K562 (cell line): ENCODE measurements around the gene SERF2. TPM values are rescaled to one million over a fixed set of nuclear protein-coding genes. Genes with fewer than 3 reads are reported as not detected.

ENCODE experiments used
- BCOR ChIP-seq: fragments of 450-650 bp; IDR thresholded peaks from 2 replicates; pipeline ENCODE4 v1.6.1; 2016
- CBX1 ChIP-seq: sonication (generic); IDR thresholded peaks from 2 replicates; pipeline ENCODE4 v1.6.1; 2016; ENCODE audit warnings: antibody characterized with exemption, low read depth, mild to moderate bottlenecking
- CHCHD3 ChIP-seq: fragments of 250-450 bp; sonication (Bioruptor Pico); IDR thresholded peaks from 2 replicates; pipeline ENCODE4 v2.1.2; 2022; ENCODE audit warnings: mild to moderate bottlenecking
- DIDO1 ChIP-seq: fragments of 450-650 bp; IDR thresholded peaks from 2 replicates; pipeline ENCODE4 v1.6.1; 2016; ENCODE audit warnings: low read depth, missing biosample characterization, missing genetic modification characterization
- FOXK1 ChIP-seq: sonication (generic); formaldehyde crosslinking; IDR thresholded peaks from 2 replicates; pipeline ENCODE4 v1.8.0; 2022; ENCODE audit warnings: missing genetic modification reagents, mild to moderate bottlenecking, borderline replicate concordance
- FOXK2 ChIP-seq, 2 experiments: fragments of 450-650 bp; IDR thresholded peaks in 1 of 2; conservative IDR thresholded peaks in 1 of 2; 2 replicates each; pipeline ENCODE4 v1.6.1; 2016; ENCODE audit warnings: low read depth in 2 of 2, mild to moderate bottlenecking in 1 of 2
- HDAC2 ChIP-seq: fragments of 450-650 bp; IDR thresholded peaks from 2 replicates; pipeline ENCODE4 v1.6.1; 2016; ENCODE audit warnings: mild to moderate bottlenecking
- HDAC3 ChIP-seq: fragments of 450-650 bp; IDR thresholded peaks from 2 replicates; pipeline ENCODE4 v1.6.1; 2018; ENCODE audit warnings: borderline replicate concordance, mild to moderate bottlenecking, moderate library complexity; ENCODE audit not compliant: partially characterized antibody
- HNRNPUL1 ChIP-seq: fragments of 200-400 bp; formaldehyde crosslinking; IDR thresholded peaks from 2 replicates; pipeline ENCODE4 v1.6.1; 2017; ENCODE audit warnings: low read length
- KAT8 ChIP-seq: fragments of 450-650 bp; IDR thresholded peaks from 2 replicates; pipeline ENCODE4 v1.6.1; 2016; ENCODE audit warnings: low read depth, mild to moderate bottlenecking
- LEF1 ChIP-seq: fragments of 450-650 bp; IDR thresholded peaks from 2 replicates; pipeline ENCODE4 v1.6.1; 2016; ENCODE audit warnings: mild to moderate bottlenecking
- MEIS2 ChIP-seq: fragments of 450-650 bp; IDR thresholded peaks from 2 replicates; pipeline ENCODE4 v1.6.1; 2014; ENCODE audit warnings: mild to moderate bottlenecking; ENCODE audit not compliant: partially characterized antibody
- MNT ChIP-seq, 2 experiments: fragments of 450-650 bp; conservative IDR thresholded peaks; 2 replicates each; pipeline ENCODE4 v1.6.1; 2017; ENCODE audit warnings: mild to moderate bottlenecking in 2 of 2, moderate library complexity in 2 of 2
- MTF1 ChIP-seq: fragments of 250-450 bp; sonication (Bioruptor Pico); IDR thresholded peaks from 2 replicates; pipeline ENCODE4 v1.9.0; 2021; ENCODE audit warnings: moderate library complexity, mild to moderate bottlenecking, inconsistent platforms, borderline replicate concordance
- PCBP1 ChIP-seq: fragments of 200-400 bp; formaldehyde crosslinking; IDR thresholded peaks from 2 replicates; pipeline ENCODE4 v1.6.1; 2018; ENCODE audit warnings: mild to moderate bottlenecking, low read depth, low read length; ENCODE audit not compliant: poor library complexity, severe bottlenecking
- RFX5 ChIP-seq: IDR thresholded peaks from 2 replicates; pipeline ENCODE4 v1.6.1; 2011; ENCODE audit warnings: low read depth, mild to moderate bottlenecking, improper control_type of control experiment, low read length
- SLC30A9 ChIP-seq: fragments of 250-450 bp; sonication (Bioruptor Pico); IDR thresholded peaks from 2 replicates; pipeline ENCODE4 v1.8.0; 2022; ENCODE audit warnings: mild to moderate bottlenecking, moderate library complexity
- SMARCA4 ChIP-seq: fragments of 450-650 bp; IDR thresholded peaks from 2 replicates; pipeline ENCODE4 v1.6.1; 2016
- SMARCE1 ChIP-seq: fragments of 450-650 bp; IDR thresholded peaks from 2 replicates; pipeline ENCODE4 v1.7.1; 2016; ENCODE audit warnings: mild to moderate bottlenecking
- TBP ChIP-seq: optimal IDR thresholded peaks from 2 replicates; pipeline ENCODE3; 2011; ENCODE audit warnings: low read depth, low read length, improper control_type of control experiment
- TSC22D4 ChIP-seq: fragments of 450-650 bp; IDR thresholded peaks from 2 replicates; pipeline ENCODE4 v1.6.1; 2016; ENCODE audit warnings: missing genetic modification characterization, missing biosample characterization, control low read depth
- WHSC1 ChIP-seq: IDR thresholded peaks from one replicate; pipeline ENCODE4 v1.6.1; 2012; ENCODE audit warnings: low read length, control low read depth, inconsistent platforms
- ZBTB7A ChIP-seq: IDR thresholded peaks from 2 replicates; pipeline ENCODE4 v1.6.1; 2011; ENCODE audit warnings: low read depth, mild to moderate bottlenecking, low read length, moderate library complexity, borderline replicate concordance; ENCODE audit not compliant: control insufficient read depth
- ZFP30 ChIP-seq: fragments of 250-450 bp; sonication (Bioruptor Pico); IDR thresholded peaks from 2 replicates; pipeline ENCODE4 v1.8.0; 2022; ENCODE audit warnings: moderate library complexity, mild to moderate bottlenecking, inconsistent platforms, borderline replicate concordance
- ZNF124 ChIP-seq: sonication (generic); formaldehyde crosslinking; IDR thresholded peaks from 2 replicates; pipeline ENCODE4 v1.8.1; 2022; ENCODE audit warnings: missing genetic modification reagents
- ZNF253 ChIP-seq: fragments of 250-450 bp; sonication (Bioruptor Pico); conservative IDR thresholded peaks from 2 replicates; pipeline ENCODE4 v1.6.1; 2021; ENCODE audit warnings: mild to moderate bottlenecking
- ZNF311 ChIP-seq: fragments of 250-450 bp; sonication (Bioruptor Pico); IDR thresholded peaks from 2 replicates; pipeline ENCODE4 v1.4.0; 2020; ENCODE audit warnings: mild to moderate bottlenecking, moderate library complexity
- ZNF551 ChIP-seq: fragments of 250-450 bp; sonication (Bioruptor Pico); IDR thresholded peaks from 2 replicates; pipeline ENCODE4 v1.5.0; 2021; ENCODE audit warnings: mild to moderate bottlenecking, moderate library complexity
- polyA plus RNA-seq, 8 experiments: library from polyadenylated mRNA; depleted of rRNA in 4 of 8; stranded (reverse) in 5 of 8; unstranded in 3 of 8; fragments of >200 nt; fragmentation: Nextera tagmentation in 2 of 8; fragmentation: Illumina TruSeq in 1 of 8; extraction: Ambion mirVana in 2 of 8; extraction: Trizol in 1 of 8; gene quantifications; 2 replicates each; pipeline versions ENCODE4 v1.2.1 to v1.2.3, GENCODE V29; 2011 to 2014; ENCODE audit warnings: inconsistent platforms in 1 of 8, missing spikeins in 1 of 8
- total RNA-seq, 7 experiments: library from RNA; depleted of rRNA in 6 of 7; stranded (reverse); fragments of >200 nt in 6 of 7; fragmentation: Illumina TruSeq in 2 of 7; extraction: Trizol in 2 of 7; gene quantifications; 2 replicates each; pipeline versions ENCODE4 v1.2.1 to v1.2.3, GENCODE V29; 2011 to 2021; ENCODE audit warnings: low replicate concordance in 1 of 7
- TF ChIP-seq, protein P1 (sequence below): sonication (generic); formaldehyde crosslinking; IDR thresholded peaks from 2 replicates; pipeline ENCODE4 v1.8.0; 2022; ENCODE audit warnings: mild to moderate bottlenecking, missing genetic modification reagents

Gene SERF2
- total and polyA plus RNA-seq, 9 of the 15 experiments (the other 6 are each of a cell fraction or from before 2014, with no cell fraction given): 497 to 3,360 (median 867) TPM

DNA sequence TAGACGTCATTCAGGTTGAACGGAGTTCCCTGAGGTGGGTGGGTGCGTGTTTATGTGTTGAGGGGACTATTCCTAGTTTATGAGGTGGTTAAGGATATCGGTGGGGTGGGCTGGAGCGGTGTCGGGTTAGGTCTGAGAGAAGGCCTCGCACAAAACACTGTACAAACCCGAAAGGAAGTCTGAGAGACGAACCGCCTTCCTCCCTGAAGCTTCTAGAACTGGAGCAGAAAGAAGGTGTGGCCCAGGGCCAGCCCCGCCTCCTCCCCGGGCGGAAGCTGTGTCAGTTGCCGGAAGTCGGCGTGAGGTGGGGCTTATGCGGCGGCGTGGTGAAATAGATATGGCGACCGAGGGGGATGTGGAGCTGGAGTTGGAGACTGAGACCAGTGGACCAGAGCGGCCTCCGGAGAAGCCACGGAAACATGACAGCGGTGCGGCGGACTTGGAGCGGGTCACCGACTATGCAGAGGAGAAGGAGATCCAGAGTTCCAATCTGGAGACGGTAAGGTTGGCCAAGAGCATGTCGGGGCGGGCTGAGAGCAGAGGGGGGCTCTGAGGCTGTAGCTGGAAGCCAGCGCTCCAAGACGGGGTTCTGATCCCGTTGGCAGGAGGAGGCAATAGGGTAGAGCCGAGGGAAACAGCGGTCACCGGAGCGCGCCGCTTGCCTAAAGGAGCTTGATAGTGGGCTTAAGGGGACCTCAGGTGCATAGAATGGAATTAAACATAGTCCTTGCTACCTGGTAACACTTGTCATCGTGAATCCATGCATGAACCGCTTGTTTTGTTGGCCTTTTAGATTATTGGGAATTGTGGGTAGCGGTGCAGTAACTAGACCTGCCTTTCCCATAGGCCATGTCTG lies 8.4 kb downstream of the SERF2 start, which contains the start of gene HYPK (continued):
- no peak for TF ChIP-seq HNRNPUL1
- TF ChIP-seq SMARCA4: no peak
- TF ChIP-seq HDAC2: peak; percentile 76; the same call in 1 of the 2 replicates
- no peak for TF ChIP-seq MTF1 (CRISPR knock-in tag)
- TF ChIP-seq ZBTB7A: no peak
- no peak for TF ChIP-seq HDAC3
- peak; percentile 85 to 92 for TF ChIP-seq FOXK2 (conservative IDR thresholded peaks at IDR 0.05 in 1 of 2, IDR thresholded peaks at IDR 0.05 in 1 of 2; ENCODE audit: low read depth in 2 of 2)
- TF ChIP-seq ZNF253 (CRISPR knock-in tag): no peak
- peak; percentile 48; the same call in 1 of the 2 replicates for TF ChIP-seq ZNF551 (CRISPR knock-in tag)
- no peak for TF ChIP-seq ZFP30 (CRISPR knock-in tag)
- no peak for TF ChIP-seq WHSC1
- TF ChIP-seq LEF1: no peak
- TF ChIP-seq ZNF311: no peak
- TF ChIP-seq, protein P1, sequence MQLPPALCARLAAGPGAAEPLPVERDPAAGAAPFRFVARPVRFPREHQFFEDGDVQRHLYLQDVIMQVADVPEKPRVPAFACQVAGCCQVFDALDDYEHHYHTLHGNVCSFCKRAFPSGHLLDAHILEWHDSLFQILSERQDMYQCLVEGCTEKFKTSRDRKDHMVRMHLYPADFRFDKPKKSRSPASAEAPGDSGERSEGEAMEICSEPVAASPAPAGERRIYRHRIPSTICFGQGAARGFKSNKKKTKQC (CRISPR knock-in tag): no peak
- TF ChIP-seq CHCHD3 (CRISPR knock-in tag): no peak
- TF ChIP-seq RFX5: no peak
- TF ChIP-seq ZNF124 (CRISPR knock-in tag): no peak
- TF ChIP-seq TSC22D4 (tag): no peak
- TF ChIP-seq CBX1: peak; percentile 46; the same call in 1 of the 2 replicates
- no peak; the same call in 1 of the 2 replicates for TF ChIP-seq BCOR
- TF ChIP-seq SMARCE1: no peak; the same call in 1 of the 2 replicates
- TF ChIP-seq MNT (conservative IDR thresholded peaks at IDR 0.05): peak; percentile 92 to 95
- no peak for TF ChIP-seq KAT8
- TF ChIP-seq DIDO1 (tag): 0 out of 2 replicates have a peak, but pooled peaks have one; percentile 35
- TF ChIP-seq TBP: peak; percentile 69
- no peak for TF ChIP-seq PCBP1
- TF ChIP-seq SLC30A9 (CRISPR knock-in tag): no peak
- peak; percentile 17 for TF ChIP-seq MEIS2
- TF ChIP-seq FOXK1 (CRISPR knock-in tag): 0 out of 2 replicates have a peak, but pooled peaks have one; percentile 79
